H1 (cell line): ENCODE measurements around the gene MVK. TPM values are rescaled to one million over a fixed set of nuclear protein-coding genes. Genes with fewer than 3 reads are reported as not detected.

Source experiments
- CTCF ChIA-PET: fragments of 300-600 bp; sonication (Branson Sonifier 250); formaldehyde crosslinking; loops from one replicate; lab custom pipeline; 2021; ENCODE audit not compliant: partially characterized antibody; lab: Charles Lee
- POLR2A ChIA-PET: fragments of 300-600 bp; sonication (Branson Sonifier 250); formaldehyde crosslinking; loops from one replicate; lab custom pipeline; 2021; ENCODE audit warnings: inconsistent platforms; ENCODE audit not compliant: partially characterized antibody; lab: Charles Lee
- DNase-seq, 2 experiments: peaks; one replicate each; pipeline versions ENCODE4 v3.0.0 to v3.0.0-alpha.2; 2010 to 2022; ENCODE audit warnings: low spot score in 2 of 2, low read depth in 1 of 2, mixed read lengths in 1 of 2
- FAIRE-seq: peaks from 2 replicates; lab custom pipeline; 2011; peaks lifted over from hg19 to GRCh38; lab: Jason Lieb, UNC
- H2AFZ ChIP-seq: 2 replicates; pipeline ENCODE4 v1.8.1; 2012; ENCODE audit warnings: low read length, inconsistent platforms
- H2AK5ac ChIP-seq: 2 replicates; pipeline ENCODE4 v1.6.1; 2013; ENCODE audit warnings: low read depth, low read length
- H2BK120ac ChIP-seq: replicated peaks from 2 replicates; pipeline ENCODE3; 2013; ENCODE audit warnings: low read depth, low read length, inconsistent platforms
- H2BK12ac ChIP-seq: 2 replicates; pipeline ENCODE4 v1.6.1; 2013; ENCODE audit warnings: low read depth, low read length
- H2BK15ac ChIP-seq: 2 replicates; pipeline ENCODE4 v1.6.1; 2013; ENCODE audit warnings: low read length
- H2BK20ac ChIP-seq: 2 replicates; pipeline ENCODE4 v1.6.1; 2013; ENCODE audit warnings: low read length
- H2BK5ac ChIP-seq: 2 replicates; pipeline ENCODE4 v1.6.1; 2013; ENCODE audit warnings: low read depth, low read length
- H3K14ac ChIP-seq: 2 replicates; pipeline ENCODE4 v1.6.1; 2013; ENCODE audit warnings: inconsistent platforms; ENCODE audit not compliant: insufficient read length
- H3K18ac ChIP-seq: 2 replicates; pipeline ENCODE4 v1.6.1; 2013; ENCODE audit warnings: low read length; ENCODE audit errors: extremely low read depth
- H3K23ac ChIP-seq: 2 replicates; pipeline ENCODE4 v1.6.1; 2013; ENCODE audit warnings: inconsistent platforms; ENCODE audit not compliant: insufficient read length
- H3K23me2 ChIP-seq: 2 replicates; pipeline ENCODE4 v1.6.1; 2013; ENCODE audit warnings: low read depth, low read length
- H3K27ac ChIP-seq: 2 replicates; pipeline ENCODE4 v1.6.1; 2011; ENCODE audit warnings: low read depth, low read length, inconsistent platforms
- H3K27me3 ChIP-seq, 4 experiments: replicated peaks in 1 of 4; 1 replicate in 1 of 4; 2 replicates in 3 of 4; pipeline versions ENCODE4 v1.6.1 to v1.8.1; 2011 to 2013; ENCODE audit warnings: low read length in 3 of 4, mild to moderate bottlenecking in 3 of 4, inconsistent platforms in 2 of 4, mixed read lengths in 2 of 4, moderate library complexity in 1 of 4; ENCODE audit not compliant: control insufficient read depth in 3 of 4, insufficient read depth in 3 of 4; ENCODE audit errors: extremely low read depth in 1 of 4
- H3K36me3 ChIP-seq, 4 experiments: 2 replicates each; pipeline versions ENCODE4 v1.6.1 to v1.8.1; 2011 to 2013; ENCODE audit warnings: mild to moderate bottlenecking in 4 of 4, low read length in 3 of 4, moderate library complexity in 2 of 4, control low read depth in 1 of 4, inconsistent platforms in 1 of 4; ENCODE audit not compliant: insufficient read depth in 4 of 4, control insufficient read depth in 2 of 4
- H3K4ac ChIP-seq: replicated peaks from 2 replicates; pipeline ENCODE3; 2013; ENCODE audit warnings: low read length, low read depth, mixed read lengths, inconsistent platforms; ENCODE audit not compliant: insufficient read length
- H3K4me1 ChIP-seq, 4 experiments: replicated peaks in 1 of 4; 1 replicate in 1 of 4; 2 replicates in 3 of 4; pipeline versions ENCODE4 v1.6.1 to v1.8.1; 2011 to 2013; ENCODE audit warnings: low read length in 3 of 4, inconsistent platforms in 2 of 4, mixed read lengths in 1 of 4; ENCODE audit not compliant: insufficient read depth in 4 of 4, control insufficient read depth in 3 of 4
- H3K4me2 ChIP-seq, 2 experiments: 2 replicates each; pipeline versions ENCODE4 v1.6.1 to v1.8.1; 2011 to 2013; ENCODE audit warnings: low read depth in 2 of 2, low read length in 2 of 2, control low read depth in 1 of 2, inconsistent platforms in 1 of 2, mild to moderate bottlenecking in 1 of 2; ENCODE audit not compliant: insufficient read depth in 1 of 2
- H3K4me3 ChIP-seq, 4 experiments: fragments of 200-600, 300-600 bp in 1 of 4; sonication (generic), shearing (Covaris generic), sonication (Bioruptor Twin) in 1 of 4; 2 replicates each; pipeline versions ENCODE4 v1.5.1 to v1.8.1; 2011 to 2016; ENCODE audit warnings: low read length in 4 of 4, low read depth in 3 of 4, control low read depth in 2 of 4, inconsistent platforms in 2 of 4, mild to moderate bottlenecking in 2 of 4, mixed read lengths in 1 of 4, moderate library complexity in 1 of 4; ENCODE audit not compliant: insufficient read depth in 2 of 4; ENCODE audit errors: extremely low read depth in 1 of 4
- H3K56ac ChIP-seq: replicated peaks from 2 replicates; pipeline ENCODE3; 2013; ENCODE audit warnings: low read depth, mild to moderate bottlenecking, mixed read lengths, low read length, inconsistent platforms; ENCODE audit not compliant: insufficient read length
- H3K79me1 ChIP-seq: 2 replicates; pipeline ENCODE4 v1.6.1; 2013; ENCODE audit warnings: low read depth, low read length, control low read depth
- H3K79me2 ChIP-seq, 2 experiments: 2 replicates each; pipeline versions ENCODE4 v1.6.1 to v1.8.1; 2012 to 2013; ENCODE audit warnings: low read length in 2 of 2, mild to moderate bottlenecking in 2 of 2, inconsistent platforms in 1 of 2; ENCODE audit not compliant: insufficient read depth in 2 of 2, control insufficient read depth in 1 of 2
- H3K9ac ChIP-seq, 4 experiments: replicated peaks in 1 of 4; 1 replicate in 1 of 4; 2 replicates in 3 of 4; pipeline versions ENCODE4 v1.6.1 to v1.8.1; 2011 to 2013; ENCODE audit warnings: low read depth in 3 of 4, low read length in 3 of 4, control low read depth in 2 of 4, mild to moderate bottlenecking in 2 of 4, moderate library complexity in 2 of 4, inconsistent platforms in 1 of 4; ENCODE audit errors: extremely low read depth in 1 of 4
- H3K9me3 ChIP-seq, 2 experiments: 2 replicates each; pipeline versions ENCODE4 v1.6.1 to v1.8.1; 2012 to 2013; ENCODE audit warnings: mild to moderate bottlenecking in 2 of 2, moderate library complexity in 2 of 2, control low read depth in 1 of 2, inconsistent platforms in 1 of 2, low read depth in 1 of 2, low read length in 1 of 2, mixed read lengths in 1 of 2; ENCODE audit not compliant: insufficient read depth in 2 of 2
- H4K20me1 ChIP-seq, 2 experiments: replicated peaks in 1 of 2; 2 replicates each; pipeline versions ENCODE3 to v1.8.1; 2011 to 2013; ENCODE audit warnings: inconsistent platforms in 2 of 2, low read length in 2 of 2, mild to moderate bottlenecking in 1 of 2; ENCODE audit not compliant: insufficient read depth in 2 of 2, control insufficient read depth in 1 of 2
- H4K5ac ChIP-seq: 2 replicates; pipeline ENCODE4 v1.6.1; 2013; ENCODE audit warnings: low read length, low read depth, mixed read lengths, inconsistent platforms; ENCODE audit not compliant: insufficient read length
- H4K8ac ChIP-seq: 2 replicates; pipeline ENCODE4 v1.8.0; 2013; ENCODE audit warnings: mild to moderate bottlenecking, moderate library complexity, low read length, inconsistent platforms; ENCODE audit not compliant: insufficient read depth; ENCODE audit errors: extremely low read depth
- H4K91ac ChIP-seq: replicated peaks from 2 replicates; pipeline ENCODE3; 2013; ENCODE audit warnings: low read length, mixed read lengths, inconsistent platforms; ENCODE audit not compliant: insufficient read length
- CHD1 ChIP-seq: IDR thresholded peaks from 2 replicates; pipeline ENCODE4 v1.6.1; 2012; ENCODE audit warnings: low read depth, low read length, improper control_type of control experiment
- KDM1A ChIP-seq: fragments of 200-600, 300-600 bp; sonication (generic); IDR thresholded peaks from 2 replicates; pipeline ENCODE4 v1.7.1; 2016; ENCODE audit warnings: mild to moderate bottlenecking, low read length, borderline replicate concordance
- NRF1 ChIP-seq: IDR thresholded peaks from 2 replicates; pipeline ENCODE4 v1.6.1; 2011; ENCODE audit warnings: mild to moderate bottlenecking, low read depth, low read length, improper control_type of control experiment
- POLR2AphosphoS5 ChIP-seq: IDR thresholded peaks from 2 replicates; pipeline ENCODE4 v1.6.1; 2011; ENCODE audit warnings: low read depth, low read length
- POU5F1 ChIP-seq: IDR thresholded peaks from 2 replicates; pipeline ENCODE4 v1.6.1; 2011; ENCODE audit warnings: low read depth, mild to moderate bottlenecking, low read length, moderate library complexity
- TCF12 ChIP-seq: IDR thresholded peaks from 2 replicates; pipeline ENCODE4 v1.6.1; 2011; ENCODE audit warnings: low read depth, mild to moderate bottlenecking, low read length
- WGBS, 2 experiments: shearing (Covaris generic) in 1 of 2; methylation state at CpG; one replicate each; pipeline versions ENCODE4 v1.1.6 to v1.1.7; 2013 to 2015; ENCODE audit warnings: low lambda C conversion rate in 2 of 2, mixed read lengths in 2 of 2, inconsistent platforms in 1 of 2, low coverage in 1 of 2, missing lambda C conversion rate in 1 of 2; ENCODE audit not compliant: insufficient replicate concordance in 2 of 2, insufficient coverage in 1 of 2, insufficient read length in 1 of 2; ENCODE audit errors: extremely low coverage in 1 of 2, missing lambda C conversion rate in 1 of 2; 5-methylcytosine and 5-hydroxymethylcytosine counted together
- polyA plus RNA-seq, 7 experiments: library from polyadenylated mRNA; depleted of rRNA in 3 of 7; stranded (reverse) in 5 of 7; unstranded in 2 of 7; fragments of >200 nt in 5 of 7; fragments of 200-250 nt in 2 of 7; gene quantifications; 1 replicate in 5 of 7; 2 replicates in 1 of 7; 4 replicates in 1 of 7; pipeline versions ENCODE4 v1.2.1 to v1.2.3, GENCODE V29; 2011 to 2013; ENCODE audit warnings: missing spikeins in 2 of 7, mixed read lengths in 2 of 7
- total RNA-seq: library from RNA; stranded (reverse); fragmentation: NEBNext Ultra II Directional; extraction: Animal tissue kit (Norgen Biotek cat#: 25700); gene quantifications from 2 replicates; pipeline ENCODE4 v1.2.1, GENCODE V29; 2021

The MVK gene
- total and polyA plus RNA-seq, 2 of the 8 experiments (the other 6 are each of a cell fraction or from before 2014, with no cell fraction given), result 15.7 to 20.9 TPM

DNA sequence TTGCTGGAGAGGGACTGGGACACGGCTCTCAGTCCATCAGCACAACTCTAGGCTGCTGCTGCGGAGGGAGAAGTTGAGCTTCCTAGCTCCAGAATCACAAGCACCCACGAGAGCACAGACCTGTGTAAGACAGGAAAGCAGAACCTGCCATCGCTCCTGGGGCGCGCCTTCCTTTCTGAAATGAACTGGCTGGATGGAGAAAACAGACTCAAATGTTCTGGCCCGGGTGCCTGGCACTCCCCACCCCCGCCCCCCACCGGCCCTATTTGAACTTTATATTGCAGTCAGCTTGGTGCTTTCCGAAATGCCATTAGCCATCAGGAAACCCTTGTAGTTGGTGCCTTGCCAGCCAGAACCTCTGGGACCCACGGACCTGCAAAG, 23.8 kb downstream of the MVK start:
- Histone ChIP-seq H3K23me2 (no peaks in the 10 kb centered on the region), H4K91ac (no peak overlapping the region), H4K5ac (no peak overlapping the region), H4K8ac (peak overlapping the region; percentile 68), H3K14ac (no peak overlapping the region), H3K36me3 (peaks cover 0 to 6% (median 0%) of the 10 kb centered on the region in 4 experiments; a peak in 3 of 8 replicates), H3K79me2 (no peaks in the 10 kb centered on the region), H2BK5ac (no peak overlapping the region), H2BK20ac (no peak overlapping the region), H3K27me3 (no peaks in the 10 kb centered on the region), H4K20me1 (peaks cover 0 to 4% of the 10 kb centered on the region in 2 experiments), H3K9me3 (no peaks in the 10 kb centered on the region), H2BK15ac (no peak overlapping the region), H3K9ac (no peak overlapping the region), H2BK12ac (no peak overlapping the region), H3K56ac (no peak overlapping the region), H3K4ac (no peak overlapping the region), H2AK5ac (no peak overlapping the region), H3K4me3 (no peak overlapping the region), H3K18ac (no peak overlapping the region), H3K79me1 (no peaks in the 10 kb centered on the region)
- ChIA-PET CTCF (interaction anchor here (0.6 to 11.3 kb wide), 51 partner anchors 8 to 296 kb away, joined by 3 to 163 read pairs (median 6); partner anchors contain the start of genes FAM222A, MMAB and MVK), POLR2A (interaction anchor here (0.7 to 2.1 kb wide), 6 partner anchors 24 to 161 kb away, joined by 3 to 6 read pairs (median 3); partner anchors contain the start of genes FAM222A, MMAB and MVK)
- no peak for DNase-seq
- WGBS, 2 experiments, result 75% methylated on average over 8 of the region's 11 CpGs; no CpG with 5 or more reads in 1 of the 2 experiments
- FAIRE-seq, result no peak
- TF ChIP-seq KDM1A (no peak), CHD1 (no peak), POLR2AphosphoS5 (no peak), TCF12 (no peak), NRF1 (no peak), POU5F1 (no peak)
- TF ChIP-seq, all 59 proteins: peak for 0
- no peak overlapping the region for H2BK120ac ChIP-seq
- H3K4me2 ChIP-seq, result no peak overlapping the region
- no peak overlapping the region for H3K23ac ChIP-seq
- peaks cover 0 to 7% (median 2%) of the 10 kb centered on the region in 4 experiments; a peak in 4 of 7 replicates for H3K4me1 ChIP-seq
- H2AFZ ChIP-seq, result no peak overlapping the region
- no peak overlapping the region for H3K27ac ChIP-seq
